ENCODE data around the gene PTPRM.
"Not testable (repeated sequence)": the region's sequence is repeated elsewhere in the genome, so short reads cannot be mapped to it uniquely, and the experiment has no call there.

PTPRM gene

DNA sequence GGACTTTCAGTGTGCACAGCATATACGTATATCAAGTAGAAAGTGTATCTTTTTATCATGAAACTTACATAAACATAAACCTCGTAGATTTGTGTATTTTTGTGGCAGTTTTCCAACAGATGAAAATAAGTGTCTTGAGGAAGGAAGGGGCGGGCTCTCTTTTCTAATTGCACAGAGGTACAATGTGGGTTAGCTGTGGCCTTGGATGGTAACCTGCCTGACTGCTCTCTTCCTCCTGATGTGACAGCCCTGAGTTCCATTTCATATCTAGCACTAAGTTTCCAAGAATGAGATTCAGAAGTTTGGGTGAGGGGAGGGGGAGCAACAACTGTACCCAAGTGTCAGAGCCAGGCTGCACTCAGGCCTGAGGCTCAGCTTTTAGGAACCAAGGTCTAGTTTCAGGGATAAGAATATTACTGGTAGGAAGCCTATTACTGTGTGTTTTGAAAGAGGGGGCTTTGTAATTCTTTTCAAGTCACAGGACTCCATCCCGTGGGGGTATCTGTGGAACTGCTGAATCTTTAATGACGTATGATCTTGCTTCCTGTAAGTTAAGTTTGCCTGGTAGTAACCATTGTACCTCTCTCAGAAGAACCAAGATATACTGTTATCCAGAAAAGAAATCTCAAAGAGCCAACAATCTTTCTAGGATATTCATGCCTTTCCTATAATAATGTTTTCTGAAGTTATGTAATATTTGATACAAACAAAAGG lies 483.7 kb downstream of the PTPRM start:
- DNase-seq (ENCODE audit: low read depth): no peak

DNA sequence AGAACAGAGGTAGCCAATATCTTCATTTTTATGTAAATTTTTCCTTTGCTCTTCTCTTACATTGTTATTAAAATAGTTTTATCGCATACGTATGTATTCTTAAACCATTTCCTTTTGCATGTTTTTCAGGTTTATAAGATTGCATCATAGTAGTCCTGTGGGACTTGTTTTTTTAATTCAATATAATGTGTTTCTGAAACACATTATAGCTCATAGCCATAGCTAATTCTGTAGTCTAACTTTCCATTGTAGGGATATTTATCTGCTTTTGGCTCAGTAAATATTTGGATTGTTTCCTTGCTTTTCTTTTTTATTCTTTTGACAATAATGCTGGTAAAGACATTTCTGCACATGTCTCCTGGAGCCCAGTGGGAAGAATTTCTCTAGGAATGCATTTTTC lies 484.3 kb downstream of the PTPRM start:
- DNase-seq (ENCODE audit: low read depth): no peak

DNA sequence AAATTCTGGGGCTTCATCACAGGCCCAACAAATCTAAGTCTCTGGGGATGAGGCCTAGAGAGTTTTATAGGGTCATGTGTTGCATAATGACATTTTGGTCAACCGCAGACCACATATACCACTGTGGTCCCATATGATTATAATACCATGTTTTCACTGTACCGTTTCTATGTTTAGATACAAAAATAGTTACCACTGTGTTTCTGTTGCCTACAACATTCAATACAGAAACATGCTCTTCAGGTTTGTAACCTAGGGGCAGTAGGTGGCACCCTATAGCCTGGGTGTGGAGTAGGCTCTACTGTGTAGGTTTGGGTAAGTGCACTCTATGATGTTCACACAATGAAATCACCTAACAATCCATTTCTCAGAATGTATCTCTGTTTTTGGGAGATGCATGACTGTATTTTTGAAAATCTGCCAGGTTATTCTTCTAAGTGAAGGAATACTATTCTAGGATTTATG lies 485.2 kb downstream of the PTPRM start:
- no peak for DNase-seq (ENCODE audit: low read depth)

DNA sequence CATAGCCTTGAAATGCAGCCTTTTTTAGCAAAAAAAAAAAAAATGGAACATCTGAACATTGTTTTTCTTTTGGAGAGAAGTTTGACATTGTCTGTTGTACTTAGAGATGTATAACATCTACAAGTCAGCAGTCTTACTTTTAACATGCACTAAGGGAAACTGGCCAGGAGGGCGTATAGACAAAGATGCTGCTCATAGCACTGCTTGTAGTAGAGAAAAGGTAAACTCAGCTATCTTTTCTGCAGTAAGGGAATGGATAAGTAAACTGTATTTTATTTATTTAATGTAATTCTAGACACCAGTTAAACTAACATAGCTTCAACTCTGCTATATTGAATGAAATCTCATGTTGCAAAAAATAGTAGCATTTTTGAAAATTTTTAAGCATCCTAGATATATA lies 489.6 kb downstream of the PTPRM start:
- DNase-seq (ENCODE audit: low read depth): no peak

DNA sequence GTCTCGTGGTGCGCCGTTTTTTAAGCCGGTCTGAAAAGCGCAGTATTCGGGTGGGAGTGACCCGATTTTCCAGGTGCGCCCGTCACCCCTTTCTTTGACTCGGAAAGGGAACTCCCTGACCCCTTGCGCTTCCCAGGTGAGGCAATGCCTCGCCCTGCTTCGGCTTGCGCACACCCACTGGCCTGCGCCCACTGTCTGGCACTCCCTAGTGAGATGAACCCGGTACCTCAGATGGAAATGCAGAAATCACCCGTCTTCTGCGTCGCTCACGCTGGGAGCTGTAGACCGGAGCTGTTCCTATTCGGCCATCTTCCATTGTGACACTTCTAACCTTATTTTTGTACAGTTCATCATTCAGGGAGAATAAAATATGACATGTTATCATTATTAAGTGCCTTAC lies 496.0 kb downstream of the PTPRM start:
- DNase-seq (ENCODE audit: low read depth): not testable (repeated sequence)

DNA sequence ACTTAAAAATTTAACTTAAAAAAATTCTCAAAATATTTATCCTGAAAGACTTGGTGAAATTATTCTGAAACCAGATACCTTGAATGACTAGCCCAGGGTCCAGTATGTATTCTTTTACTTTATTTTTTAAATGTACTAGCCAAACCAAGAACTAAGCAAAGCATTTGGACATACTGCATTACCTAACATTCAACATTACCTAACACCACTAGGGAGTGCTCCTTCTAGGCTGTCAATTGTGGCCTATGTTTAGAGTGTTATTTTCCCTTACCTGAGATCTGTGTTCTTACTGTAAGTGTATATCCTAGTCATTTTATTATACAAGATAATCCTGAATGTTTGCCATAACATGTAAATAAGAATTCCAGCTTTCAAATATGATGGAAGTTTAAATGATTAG lies 496.6 kb downstream of the PTPRM start:
- no peak for DNase-seq (ENCODE audit: low read depth)

DNA sequence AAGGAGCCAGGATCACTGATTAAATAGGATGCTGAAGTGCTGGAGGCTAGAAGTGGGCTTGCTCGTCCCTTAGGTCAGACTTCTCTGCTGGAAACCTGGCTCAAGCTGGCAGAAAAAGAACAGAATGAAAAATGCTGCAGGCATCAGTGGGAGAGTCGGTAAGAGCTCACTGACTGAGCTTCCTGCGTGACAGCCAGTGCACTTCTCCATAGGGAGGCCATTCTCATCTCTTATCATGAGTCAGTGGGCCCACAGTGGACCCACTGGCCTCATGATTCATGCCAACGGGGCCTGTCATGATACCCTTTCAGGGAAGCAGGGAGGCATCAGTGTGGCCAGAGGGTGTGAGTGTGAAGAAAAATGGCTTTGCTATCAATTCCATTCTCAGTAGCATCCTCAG lies 498.2 kb downstream of the PTPRM start:
- DNase-seq (ENCODE audit: low read depth): peak; percentile 12

DNA sequence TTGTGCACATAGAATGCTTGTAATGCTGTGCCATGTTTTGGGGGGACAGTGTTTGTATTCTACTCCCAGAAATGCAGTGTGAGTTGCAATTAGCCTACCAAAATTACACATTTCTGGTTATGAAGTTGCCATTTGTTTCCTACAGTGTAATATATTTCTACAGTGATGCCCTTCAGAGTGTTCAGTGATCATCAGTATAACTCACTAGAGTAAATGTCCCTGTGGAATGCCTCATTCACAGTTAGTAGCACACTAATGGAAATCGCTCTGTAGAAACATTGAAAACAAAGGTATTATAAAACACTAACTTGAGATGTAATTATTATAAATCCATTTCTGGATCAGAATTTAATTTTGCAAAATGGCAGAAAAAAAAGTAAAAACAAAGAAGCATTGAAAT lies 498.7 kb downstream of the PTPRM start:
- DNase-seq (ENCODE audit: low read depth): no peak

DNA sequence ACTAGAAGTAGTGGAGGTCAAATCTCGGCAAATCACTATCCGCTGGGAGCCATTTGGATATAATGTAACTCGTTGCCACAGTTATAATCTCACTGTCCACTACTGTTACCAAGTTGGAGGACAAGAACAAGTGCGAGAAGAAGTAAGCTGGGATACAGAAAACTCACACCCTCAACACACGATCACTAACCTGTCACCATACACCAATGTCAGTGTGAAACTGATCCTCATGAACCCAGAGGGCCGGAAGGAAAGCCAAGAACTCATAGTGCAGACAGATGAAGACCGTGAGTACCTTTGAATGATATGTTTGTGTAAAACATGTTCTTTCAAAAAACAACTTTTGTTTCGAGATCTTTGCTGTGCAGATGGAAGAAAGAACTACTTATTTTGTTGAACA lies 502.6 kb downstream of the PTPRM start:
- no peak for DNase-seq (ENCODE audit: low read depth)

DNA sequence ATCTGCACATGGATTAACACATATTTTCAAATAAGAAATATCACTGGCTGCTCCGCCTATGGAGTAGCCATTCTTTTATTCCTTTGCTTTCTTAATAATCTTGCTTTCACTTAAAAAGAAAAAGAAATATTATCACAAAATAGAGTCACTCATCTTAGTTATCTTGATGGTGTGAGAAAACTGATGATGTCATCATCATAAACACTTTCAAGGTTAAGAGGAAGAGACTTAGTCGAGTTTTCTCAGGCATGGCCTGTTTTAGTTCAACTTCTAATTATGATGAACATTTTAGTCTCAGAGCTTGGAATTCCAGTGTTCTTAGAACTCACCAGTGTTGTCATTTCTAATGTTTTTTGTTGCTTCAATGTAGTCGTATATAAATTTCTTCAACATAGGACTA lies 506.1 kb downstream of the PTPRM start:
- DNase-seq (ENCODE audit: low read depth): no peak

DNA sequence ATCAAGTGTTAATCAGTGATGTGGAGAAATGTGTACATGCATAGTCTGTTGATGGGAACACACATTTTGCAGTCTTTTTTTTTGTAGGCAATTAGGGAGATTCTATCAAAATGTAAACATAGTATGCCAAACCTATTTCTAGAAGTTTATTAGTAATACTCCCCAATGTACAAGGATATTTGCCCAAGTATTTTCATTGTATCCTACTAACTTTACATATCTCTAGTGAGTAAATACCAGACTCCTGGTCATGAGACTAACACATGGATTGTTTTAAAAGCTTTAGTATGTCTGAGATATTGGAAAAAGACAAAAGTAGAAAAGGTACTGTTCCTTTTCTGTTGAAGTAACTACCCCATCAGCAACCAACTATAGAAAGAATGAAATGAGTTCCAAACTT lies 513.0 kb downstream of the PTPRM start:
- no peak for DNase-seq (ENCODE audit: low read depth)

DNA sequence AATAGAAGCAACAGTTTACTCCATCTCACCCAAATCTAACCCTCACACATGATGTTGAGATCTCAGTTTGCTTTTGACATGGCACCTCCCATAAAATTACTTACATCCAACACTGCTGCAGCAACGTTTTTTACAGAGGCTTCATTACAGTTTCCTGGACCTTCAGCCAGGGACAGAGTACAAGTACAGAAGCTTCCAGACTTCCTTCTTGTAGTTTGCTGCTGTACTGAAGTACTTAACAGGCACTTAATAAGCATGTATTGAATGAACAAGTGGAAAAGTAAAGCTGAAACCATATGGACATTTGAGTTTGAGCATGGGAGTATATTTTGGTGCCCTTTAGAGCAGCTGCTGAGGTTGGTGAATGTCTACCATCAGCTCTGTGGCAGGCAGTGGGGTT lies 514.2 kb downstream of the PTPRM start:
- DNase-seq (ENCODE audit: low read depth): no peak

DNA sequence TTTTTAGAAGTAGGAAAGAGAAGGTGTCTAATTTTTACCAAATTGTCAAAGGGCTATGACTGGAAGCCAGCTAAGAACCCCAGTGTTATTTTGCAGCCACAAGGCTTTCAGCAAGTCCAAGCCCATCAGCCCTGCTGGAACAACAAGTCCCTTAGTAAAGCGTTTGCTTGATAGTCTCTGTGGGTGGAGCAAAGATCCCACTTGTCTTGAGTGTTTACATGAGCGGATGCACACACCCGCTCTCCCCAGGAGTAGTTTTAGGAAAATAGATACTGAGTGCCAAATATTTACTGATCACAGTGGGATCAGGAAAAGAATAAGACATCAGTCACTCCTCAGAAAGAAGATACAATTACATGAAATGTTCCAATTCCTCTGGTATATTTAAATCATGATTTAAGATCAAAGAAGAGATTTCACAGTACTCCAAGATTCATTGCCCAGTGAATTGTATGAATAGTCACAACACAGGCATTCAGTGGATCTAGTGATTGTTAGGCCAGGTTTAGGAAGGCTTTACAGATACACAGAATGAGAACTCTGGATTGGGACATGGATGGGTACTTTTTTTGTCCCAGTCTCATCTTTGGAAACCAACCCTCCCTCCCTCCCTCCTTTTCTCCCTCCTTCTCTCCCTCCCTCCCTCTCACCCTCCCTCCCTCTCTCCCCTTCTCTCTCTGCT lies 514.9 kb downstream of the PTPRM start:
- DNase-seq (ENCODE audit: low read depth): no peak

DNA sequence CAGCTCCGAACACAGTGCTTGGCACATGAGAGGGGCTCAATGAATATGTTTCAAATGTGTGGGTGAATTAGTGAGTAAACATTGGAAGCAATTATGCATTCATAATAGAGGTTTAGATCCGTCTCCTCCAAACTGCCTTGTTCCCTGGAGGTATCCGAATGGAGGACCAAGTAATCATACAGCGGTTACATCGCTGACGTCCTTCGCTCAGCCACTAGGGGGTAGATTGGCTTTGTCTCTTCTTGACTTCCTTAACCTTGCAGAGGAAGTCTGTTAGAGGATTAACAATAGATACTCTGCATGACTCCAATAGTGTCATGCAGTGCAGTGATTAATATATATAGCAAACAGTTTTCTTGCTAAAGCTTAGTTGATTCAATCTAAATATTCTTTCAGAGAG lies 517.0 kb downstream of the PTPRM start:
- peak; percentile 76 for DNase-seq (ENCODE audit: low read depth)

DNA sequence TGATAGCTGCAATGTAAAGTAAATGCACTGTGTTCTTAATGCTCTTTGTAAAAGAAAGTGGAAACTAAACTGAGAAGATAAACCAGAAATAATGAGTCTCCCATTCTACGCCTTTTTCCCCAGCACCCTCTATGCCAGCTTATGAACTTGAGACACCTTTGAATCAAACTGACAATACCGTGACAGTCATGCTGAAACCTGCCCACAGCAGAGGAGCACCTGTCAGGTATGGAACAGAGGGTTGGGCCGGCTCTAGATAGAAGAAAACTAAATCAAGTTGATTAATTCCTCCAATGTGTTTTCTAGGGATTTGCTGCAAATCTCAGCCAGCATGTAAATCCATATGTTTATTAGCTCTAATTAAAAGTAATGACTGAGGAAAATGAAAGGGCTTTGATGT lies 521.5 kb downstream of the PTPRM start:
- no peak for DNase-seq (ENCODE audit: low read depth)

DNA sequence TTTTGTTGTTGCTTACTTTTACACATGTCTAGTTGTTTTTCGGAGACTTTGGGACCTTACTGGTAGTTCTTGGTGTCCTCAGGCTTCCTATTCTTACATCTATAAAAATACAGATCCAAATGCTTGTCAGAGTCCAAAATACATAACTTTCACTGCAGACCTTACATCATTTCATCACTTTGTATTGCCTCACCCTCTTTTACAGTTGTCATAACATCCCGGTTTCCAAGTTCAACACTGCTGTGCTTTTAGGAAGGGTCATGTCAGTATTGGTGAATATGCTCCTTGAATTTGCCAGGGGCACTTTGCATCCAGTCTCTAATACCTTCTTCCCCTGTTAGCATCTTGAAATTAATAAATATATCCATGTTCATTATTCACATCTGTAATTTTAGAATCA lies 523.9 kb downstream of the PTPRM start:
- DNase-seq (ENCODE audit: low read depth): no peak

DNA sequence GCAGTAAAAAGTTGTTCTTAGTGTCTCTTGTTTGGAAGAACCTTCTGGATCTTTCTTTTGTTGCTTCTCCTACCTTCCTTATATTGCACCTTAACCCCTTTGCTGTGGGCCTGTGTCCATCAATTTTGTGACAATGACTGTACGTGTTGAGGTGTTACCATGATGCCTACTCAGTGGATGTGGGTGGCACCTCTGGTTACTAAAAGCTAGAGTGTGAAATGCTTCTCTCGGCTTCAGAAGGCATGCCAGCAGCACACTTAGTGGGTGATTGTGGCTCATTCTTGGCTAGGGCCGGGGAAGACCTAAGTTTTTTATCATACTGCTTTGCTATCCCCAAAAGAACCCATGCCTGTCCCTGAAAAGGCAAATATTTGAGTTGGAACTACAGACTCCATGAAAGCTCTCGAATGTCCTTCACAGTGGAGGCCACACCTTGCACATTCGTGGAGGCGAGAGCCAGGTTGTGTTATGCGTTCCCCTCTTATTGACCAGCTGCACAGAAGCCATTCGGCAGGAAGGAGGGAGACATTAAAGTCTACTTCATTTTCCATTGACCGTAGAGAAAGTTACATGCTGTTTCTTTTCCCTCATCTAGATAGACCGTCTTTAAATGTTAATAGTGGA lies 528.9 kb downstream of the PTPRM start:
- no peak for DNase-seq (ENCODE audit: low read depth)

DNA sequence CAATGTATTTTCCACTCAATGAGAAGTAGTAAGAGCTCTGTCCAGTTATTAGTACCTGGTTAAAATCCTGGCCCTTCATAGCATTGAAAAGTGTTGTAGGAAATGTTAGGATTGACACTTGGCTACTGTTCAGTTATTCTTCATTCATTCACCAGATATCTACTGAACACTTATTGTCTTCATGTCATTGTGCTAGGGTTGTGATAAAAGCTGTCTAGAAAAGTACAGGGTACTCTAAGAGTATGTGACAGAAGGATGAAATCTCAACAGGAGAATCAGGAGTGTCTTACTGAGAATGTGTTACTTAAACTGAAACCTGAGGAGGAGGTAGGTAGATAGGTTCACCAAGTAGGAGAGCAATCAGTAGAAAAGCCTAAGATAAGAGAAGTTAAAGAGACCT lies 530.3 kb downstream of the PTPRM start:
- DNase-seq (ENCODE audit: low read depth): no peak

DNA sequence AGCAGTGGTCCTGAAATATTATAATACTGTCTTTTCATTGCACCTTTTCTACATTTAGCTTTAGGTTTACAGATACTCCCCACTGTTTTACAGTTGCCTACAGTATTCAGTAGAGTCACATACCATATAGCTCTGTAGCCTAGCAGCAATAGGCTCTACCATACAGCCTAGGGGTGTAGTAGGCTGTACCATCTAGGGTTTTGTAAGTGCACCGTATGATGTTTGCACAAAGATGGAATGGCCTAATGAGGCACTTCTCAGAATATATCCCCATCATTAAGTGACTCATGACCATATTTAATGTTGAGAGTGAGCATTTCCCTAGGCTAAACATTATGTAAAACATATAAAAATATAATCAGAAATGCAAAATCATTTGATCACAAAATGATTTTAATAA lies 530.8 kb downstream of the PTPRM start:
- no peak for DNase-seq (ENCODE audit: low read depth)

DNA sequence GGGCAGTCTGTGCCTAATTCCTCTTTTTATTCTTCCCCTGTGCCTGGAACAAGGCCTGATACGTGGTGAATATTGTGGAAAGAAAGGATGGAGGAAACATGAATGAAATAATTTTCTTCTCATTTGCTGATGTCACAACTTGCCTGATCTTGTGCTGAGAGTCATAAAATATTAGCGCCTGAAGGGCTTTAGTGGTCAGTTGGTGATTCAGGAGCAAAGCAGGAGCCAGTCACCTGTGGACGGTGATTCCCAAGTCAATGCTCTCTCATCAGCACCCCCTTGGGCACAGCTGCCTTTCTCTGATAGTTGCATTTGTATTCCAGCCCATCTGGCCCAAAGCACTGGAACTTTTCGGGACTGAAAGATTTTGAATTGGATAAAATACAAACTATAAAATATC lies 539.5 kb downstream of the PTPRM start:
- DNase-seq (ENCODE audit: low read depth): peak; percentile 40

DNA sequence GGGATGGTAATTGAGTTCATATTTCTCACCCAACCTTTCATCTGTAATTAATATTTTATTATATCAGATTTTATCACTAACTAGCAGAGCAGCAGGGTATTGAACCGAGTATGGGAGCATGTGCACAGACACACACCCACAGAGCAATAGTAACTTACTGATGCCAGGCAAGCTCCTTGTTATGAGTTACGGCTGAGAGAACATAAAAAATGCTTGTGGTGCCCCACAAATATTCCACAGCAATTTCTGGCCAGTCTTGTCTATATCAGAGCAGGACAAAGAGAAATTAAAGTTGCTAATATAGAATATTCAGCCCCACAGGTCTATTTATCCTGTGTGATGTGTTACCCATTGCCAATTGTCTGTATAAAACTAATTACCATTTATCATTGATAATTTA lies 540.3 kb downstream of the PTPRM start:
- no peak for DNase-seq (ENCODE audit: low read depth)

DNA sequence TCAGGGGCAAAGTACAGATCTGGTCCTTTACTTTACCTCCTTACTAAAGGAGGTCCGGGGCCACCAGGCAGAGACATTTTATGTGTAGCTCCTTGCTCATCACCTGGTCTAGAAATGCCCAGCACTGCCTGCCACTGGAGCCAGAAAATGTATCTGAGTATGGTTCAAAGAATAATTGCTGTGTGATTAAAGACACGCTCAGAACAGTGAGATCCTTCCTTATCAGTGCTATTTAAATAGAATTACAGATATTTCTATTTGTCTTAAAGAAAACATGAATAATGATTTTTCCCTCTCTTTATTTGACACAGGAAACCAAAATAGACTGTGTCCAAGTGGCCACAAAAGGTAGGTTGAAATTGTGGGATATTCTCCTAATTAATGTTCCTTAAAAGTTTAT lies 547.4 kb downstream of the PTPRM start:
- no peak for DNase-seq (ENCODE audit: low read depth)

DNA sequence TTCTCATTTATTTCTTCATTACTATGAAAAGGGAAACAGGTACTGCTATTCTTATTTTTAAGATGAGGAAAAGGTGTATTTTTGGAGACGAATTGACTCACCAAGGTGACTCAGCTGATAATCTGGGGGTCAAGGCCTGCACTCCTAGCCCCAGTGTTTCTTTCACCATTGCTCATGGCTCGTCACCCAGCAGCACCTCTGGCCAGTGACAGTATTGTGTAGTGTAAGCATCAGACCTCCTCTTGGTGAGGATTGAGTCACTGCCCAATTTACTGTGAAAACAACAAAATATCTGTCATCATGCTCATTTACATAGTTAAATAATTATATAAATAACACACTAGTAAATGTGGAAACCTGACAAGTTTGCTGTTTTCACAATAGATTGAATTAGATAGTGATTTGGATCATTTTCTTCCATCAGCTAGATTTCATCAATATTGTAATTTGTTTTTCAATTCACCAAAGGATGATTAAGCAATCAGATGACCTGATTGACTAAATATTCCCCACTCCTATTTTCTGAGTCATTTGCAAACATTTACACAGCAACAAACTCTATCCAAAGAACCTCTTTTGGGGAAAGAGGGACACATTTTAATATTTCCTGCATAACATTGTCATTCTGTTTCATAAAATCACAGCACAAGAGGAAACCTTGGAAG lies 549.4 kb downstream of the PTPRM start:
- DNase-seq (ENCODE audit: low read depth): peak; percentile 91

All from ELR (cell line).